ENCODE results near the gene ZNF516.
"Not testable (repeated sequence)": the region's sequence is repeated elsewhere in the genome, so short reads cannot be mapped to it uniquely, and the experiment has no call there.

ZNF516 gene, protein sequence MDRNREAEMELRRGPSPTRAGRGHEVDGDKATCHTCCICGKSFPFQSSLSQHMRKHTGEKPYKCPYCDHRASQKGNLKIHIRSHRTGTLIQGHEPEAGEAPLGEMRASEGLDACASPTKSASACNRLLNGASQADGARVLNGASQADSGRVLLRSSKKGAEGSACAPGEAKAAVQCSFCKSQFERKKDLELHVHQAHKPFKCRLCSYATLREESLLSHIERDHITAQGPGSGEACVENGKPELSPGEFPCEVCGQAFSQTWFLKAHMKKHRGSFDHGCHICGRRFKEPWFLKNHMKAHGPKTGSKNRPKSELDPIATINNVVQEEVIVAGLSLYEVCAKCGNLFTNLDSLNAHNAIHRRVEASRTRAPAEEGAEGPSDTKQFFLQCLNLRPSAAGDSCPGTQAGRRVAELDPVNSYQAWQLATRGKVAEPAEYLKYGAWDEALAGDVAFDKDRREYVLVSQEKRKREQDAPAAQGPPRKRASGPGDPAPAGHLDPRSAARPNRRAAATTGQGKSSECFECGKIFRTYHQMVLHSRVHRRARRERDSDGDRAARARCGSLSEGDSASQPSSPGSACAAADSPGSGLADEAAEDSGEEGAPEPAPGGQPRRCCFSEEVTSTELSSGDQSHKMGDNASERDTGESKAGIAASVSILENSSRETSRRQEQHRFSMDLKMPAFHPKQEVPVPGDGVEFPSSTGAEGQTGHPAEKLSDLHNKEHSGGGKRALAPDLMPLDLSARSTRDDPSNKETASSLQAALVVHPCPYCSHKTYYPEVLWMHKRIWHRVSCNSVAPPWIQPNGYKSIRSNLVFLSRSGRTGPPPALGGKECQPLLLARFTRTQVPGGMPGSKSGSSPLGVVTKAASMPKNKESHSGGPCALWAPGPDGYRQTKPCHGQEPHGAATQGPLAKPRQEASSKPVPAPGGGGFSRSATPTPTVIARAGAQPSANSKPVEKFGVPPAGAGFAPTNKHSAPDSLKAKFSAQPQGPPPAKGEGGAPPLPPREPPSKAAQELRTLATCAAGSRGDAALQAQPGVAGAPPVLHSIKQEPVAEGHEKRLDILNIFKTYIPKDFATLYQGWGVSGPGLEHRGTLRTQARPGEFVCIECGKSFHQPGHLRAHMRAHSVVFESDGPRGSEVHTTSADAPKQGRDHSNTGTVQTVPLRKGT

DNA sequence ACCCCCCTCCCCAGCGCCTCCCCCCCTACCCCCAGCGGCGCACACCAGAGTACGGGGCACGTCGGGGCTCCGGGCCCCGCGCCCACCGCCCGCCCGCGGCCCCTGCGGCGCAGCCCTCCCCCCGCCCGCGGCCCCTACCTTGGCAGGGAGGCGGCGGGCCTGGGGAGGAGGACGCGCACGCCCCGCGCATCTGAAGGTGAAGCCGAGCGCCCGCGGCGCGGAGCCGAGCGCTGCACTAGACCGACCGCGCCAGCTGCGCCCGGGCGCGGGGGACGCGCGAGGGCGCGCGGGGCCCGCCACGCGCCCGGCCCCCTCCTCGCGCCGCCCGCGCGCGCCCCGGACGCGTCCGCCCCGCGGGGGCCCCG lies at the start of gene ZNF516:
ZNF516 (minus strand) TSS at position 237 of the 365 bp plus-strand sequence. CDS start 52,188 bp downstream, outside the sequence.
- no peak for DNase-seq

DNA sequence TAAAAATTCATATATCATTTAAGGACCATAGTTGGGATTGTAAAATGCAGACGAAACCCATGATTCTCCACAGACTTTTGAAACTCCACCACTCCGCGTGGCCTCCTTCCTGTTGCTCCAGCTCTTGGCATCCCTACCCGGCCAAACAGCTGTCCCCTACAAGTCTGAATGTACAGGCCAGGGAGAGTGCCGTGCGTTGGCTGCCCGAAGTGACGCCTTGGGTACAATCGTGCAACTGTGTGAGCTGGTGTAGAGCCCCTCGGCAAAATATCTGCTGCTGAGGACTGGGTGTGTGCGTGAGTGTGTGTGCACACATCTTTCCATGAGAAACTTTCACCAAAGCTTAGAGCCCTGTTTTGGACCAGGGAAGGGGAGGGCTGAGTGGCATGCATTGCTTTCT lies 43.8 kb upstream of the ZNF516 start:
- no peak for DNase-seq

DNA sequence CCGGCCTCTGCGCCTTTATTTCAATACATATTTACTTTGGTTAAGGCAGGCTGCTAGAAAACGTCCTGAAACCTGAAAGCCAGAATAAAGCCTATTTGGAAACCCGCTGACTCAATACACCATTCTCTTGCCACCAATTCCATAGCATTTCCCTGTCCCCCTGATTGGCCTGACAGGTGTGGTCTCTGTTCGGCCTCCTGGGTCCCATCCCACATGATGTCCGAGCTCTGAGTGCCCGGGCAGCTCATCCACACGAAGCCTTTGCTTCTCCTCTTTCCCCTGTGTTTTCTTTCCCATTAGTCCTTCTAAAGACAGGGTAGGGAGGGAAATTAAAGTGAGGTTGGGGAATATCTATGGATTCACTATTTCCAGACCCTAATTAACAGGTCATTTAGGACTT lies 42.6 kb upstream of the ZNF516 start:
- no peak for DNase-seq

DNA sequence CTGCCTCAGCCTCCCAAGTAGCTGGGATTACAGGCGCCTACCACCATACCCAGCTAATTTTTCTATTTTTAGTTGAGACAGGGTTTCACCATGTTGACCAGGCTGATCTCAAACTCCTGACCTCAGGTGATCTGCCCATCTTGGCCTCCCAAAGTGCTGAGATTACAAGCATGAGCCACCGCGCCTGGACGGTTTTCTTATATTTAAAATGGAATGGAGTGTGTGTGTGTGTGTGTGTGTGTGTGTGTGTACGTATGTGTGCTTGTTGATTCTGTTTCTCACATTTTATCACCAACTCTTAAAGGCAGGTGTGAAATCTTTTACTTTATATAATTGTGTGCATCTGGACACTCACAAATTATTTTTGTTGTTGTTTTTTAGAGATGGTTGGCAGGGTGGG lies 41.6 kb upstream of the ZNF516 start:
- not testable (repeated sequence) for DNase-seq

DNA sequence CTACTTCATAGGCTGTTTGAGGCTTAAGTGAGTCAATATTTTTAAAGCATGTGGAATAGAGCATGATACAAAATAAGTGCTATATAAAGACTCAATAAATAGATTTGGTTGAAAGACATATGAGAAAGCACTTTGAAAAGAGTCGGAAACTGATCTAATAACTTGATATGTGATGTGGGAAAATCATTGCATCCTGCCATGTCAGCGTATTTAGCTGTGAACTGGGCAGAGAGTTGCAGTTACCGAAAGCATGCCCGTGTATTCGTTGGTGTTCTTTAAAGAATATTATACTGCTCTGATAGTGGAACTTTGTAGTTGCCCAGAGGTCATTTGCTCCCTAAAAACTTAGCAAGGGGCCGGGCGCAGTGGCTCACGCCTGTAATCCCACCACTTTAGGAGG lies 37.8 kb upstream of the ZNF516 start:
- no peak for DNase-seq

DNA sequence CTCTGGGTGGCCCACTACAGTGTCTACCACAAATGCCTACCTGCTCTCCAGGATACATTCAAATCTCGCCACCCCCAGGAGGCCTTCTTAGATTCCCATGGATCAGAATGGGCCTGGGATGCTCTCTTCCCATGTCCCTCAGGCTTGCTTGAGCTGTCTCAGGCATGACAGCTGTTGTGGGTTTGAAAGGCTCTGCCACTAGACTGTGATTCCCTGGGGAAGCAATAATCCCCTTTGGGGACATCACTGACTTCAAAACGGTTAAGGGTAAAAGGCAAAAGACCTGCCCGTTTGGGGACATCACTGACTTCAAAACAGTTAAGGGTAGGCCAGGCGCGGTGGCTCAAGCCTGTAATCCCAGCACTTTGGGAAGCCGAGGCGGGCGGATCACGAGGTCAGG lies 35.8 kb upstream of the ZNF516 start:
- DNase-seq, result no peak

DNA sequence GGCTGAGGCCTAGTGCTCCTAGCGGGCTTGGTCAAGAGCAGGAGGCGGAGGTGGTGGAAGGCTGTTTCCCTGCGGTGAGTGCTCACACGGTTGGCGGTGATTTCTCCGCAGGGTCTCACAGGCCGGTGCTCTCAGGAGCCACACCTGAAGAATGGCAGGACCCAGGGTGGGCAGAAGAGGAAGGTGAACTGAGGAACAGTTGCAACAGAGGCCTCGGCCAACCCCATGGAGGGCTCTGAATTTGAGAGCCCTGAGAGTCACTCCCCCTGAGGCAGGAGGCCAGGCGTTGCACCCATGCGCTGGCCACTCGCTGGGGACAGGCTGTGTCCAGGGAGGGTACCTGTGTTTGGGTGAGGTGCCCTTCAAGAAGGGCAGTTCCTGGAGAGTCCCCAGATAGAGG lies 35.3 kb upstream of the ZNF516 start:
- DNase-seq, result no peak

DNA sequence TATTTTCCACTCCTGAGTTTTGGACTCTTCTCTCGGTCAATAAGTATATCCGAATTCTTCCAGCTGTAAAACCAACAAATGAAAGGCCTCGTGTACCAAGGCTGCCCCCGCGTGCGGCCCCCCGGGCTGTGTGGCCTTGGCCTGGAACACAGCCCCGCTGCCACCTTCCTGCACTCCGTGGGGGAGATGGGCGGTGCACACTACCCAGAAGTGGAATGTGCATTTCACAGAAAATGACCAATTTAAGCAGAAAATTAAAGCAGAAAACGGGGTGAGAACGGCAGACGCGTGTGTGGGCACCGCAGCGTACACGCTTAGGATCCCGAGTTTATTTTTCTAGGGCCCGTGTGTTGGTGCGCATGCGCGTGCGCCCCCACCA lies 34.4 kb upstream of the ZNF516 start:
- no peak for DNase-seq

DNA sequence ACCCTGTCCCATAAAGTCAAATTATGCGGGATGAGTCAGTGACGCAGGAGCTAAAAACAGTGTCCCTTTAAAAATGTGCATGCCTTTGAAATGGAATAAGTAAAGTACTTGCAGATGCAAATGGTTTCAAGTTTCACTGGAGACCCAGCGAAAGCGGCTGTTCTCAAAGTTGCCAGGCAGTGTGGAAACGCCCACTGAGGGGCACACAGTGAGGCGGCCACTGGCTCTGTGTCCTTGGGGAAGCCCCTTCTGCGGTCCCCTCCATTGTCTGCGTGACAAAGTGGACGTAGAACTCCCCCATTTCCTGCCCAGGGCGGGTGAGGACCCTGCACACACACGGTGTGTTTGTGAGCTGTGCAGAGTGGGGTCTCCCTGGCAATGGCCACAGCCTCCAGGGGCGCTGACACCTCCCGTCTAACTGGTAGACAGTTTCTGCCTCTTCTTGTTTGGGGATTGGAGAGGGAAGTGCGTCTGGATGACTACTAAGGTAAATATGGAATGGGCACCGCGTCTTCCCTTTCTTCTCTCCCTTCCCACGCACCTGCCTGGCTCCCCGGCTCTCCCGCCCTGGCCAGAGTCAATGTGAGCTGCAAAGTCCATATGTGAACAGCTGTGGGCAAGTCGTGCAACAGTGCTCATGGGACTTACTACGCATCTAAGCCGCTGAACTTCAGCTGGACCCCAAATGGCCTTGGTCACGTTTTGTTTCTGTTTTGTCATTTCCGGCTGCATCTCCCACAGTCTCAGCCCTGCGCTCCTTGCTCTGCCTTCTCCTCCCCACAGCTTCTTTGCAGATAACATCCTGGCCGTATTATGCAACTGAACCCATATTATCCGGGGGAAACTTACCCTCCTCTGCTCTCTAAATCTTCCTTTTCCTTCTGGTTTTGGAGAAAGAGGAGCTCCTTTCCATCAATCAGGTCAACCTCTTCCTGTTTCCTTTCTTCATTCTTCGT lies 33.7 kb upstream of the ZNF516 start:
- no peak for DNase-seq

DNA sequence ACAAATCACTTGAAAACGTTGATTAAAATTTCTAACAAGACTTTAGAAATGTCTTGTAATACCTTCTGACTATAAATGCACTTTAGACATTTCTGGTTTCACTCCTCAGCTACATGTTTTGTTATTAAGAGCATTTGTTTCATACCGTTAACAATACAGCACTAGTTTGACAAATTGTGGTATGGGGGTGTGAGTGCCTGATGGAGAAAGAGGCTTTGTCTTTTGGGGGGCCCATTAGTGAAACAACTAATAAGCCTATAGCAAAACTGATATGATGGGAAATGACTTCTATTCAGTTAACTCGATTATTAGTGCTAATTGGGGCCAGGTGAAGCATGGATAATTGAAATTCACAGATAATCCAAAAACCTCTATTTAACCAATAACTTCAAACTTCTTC lies 30.9 kb upstream of the ZNF516 start:
- no peak for DNase-seq

DNA sequence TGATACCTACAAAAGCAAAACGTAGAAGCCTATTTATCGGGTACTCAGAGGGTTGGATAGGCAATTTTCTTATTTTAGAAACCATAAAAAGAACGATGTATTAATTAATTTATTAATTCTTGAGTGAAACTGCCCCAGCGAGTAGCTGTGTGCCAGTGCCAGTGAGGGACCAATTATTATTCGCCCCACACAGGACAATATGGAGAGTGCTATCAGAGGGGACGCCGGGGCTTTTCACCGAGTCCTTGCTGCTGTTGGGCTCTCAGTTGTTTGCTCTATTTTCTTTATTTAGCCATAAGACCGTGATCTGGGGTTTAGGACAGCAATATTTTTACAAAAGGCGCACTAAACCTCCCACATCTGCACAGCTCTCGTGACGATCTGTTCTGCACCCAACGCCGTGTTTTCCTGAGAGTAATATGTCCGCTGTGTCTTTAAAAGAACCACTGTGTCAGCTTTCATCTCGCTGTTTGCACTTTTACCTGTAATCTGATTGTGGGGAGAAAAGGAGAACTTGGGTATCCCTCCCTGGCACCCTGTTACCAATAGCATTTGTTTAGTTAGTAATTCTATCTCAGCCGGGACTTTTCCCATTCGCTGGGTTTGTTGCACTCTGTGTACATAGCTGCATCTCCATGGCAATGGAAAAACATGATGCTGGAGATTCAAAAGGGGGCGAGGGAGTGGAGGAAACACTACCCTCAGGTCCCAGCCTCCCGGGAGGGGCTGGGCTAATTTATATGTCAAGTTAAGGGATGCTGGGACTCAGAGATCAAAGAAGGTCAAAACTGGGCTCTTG lies 30.1 kb upstream of the ZNF516 start:
- no peak for DNase-seq

DNA sequence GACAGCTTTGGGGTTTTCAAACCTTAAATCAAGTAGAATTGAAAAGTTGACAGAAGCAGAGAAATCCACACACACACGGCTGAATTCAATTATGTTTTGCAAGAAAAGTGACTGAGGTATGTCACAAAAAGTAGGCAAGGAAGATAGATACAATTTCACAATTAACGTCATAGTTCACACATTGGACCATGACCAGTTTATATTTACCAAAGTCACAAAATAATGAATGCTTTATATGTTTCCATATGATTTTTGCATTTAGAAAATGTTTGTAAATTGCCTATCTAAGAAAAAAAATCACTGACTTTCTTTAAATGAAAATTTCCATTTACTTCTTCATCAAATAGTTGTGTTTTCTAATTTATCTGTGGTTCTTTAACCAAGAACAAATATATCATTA lies 29.4 kb upstream of the ZNF516 start:
- no peak for DNase-seq

DNA sequence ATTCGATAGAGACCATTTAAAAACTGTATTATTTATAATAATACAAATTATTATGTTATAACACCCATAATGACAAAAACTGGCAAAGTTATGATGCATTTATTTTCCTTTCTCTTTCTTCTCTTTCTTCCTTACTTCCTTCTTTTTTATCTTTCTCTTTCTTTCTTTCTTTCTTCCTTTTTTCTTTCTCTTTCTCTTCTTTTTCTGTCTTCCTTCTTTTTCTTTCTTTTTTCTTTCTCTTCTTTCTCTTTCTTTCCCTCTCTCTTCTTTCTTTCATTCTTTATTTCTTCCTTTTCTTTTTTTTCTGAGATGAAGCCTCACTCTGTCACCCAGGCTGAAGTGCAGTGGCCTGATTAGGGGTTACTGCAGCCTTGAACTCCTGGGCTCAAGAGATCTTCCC lies 27.5 kb upstream of the ZNF516 start:
- DNase-seq, result no peak

DNA sequence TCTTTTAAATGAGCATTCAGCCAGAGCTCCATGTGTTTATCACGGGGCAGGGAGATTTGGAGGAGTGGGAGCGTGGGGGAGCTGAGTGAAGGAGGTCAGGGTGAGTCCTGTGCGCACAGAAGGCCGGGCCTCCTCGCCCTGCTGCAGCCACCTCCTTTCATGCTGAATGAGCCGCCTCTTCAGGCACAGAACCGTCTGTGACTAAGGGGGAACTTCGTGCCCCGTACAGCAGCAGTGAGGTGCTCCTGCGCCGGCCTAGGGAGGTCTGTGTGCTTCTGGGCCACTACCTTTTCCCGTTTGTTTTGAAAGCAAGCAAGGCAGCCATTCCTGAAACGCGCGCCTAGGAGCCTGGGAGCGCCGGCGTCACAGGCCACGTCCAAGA lies 27.1 kb upstream of the ZNF516 start:
- no peak for DNase-seq

DNA sequence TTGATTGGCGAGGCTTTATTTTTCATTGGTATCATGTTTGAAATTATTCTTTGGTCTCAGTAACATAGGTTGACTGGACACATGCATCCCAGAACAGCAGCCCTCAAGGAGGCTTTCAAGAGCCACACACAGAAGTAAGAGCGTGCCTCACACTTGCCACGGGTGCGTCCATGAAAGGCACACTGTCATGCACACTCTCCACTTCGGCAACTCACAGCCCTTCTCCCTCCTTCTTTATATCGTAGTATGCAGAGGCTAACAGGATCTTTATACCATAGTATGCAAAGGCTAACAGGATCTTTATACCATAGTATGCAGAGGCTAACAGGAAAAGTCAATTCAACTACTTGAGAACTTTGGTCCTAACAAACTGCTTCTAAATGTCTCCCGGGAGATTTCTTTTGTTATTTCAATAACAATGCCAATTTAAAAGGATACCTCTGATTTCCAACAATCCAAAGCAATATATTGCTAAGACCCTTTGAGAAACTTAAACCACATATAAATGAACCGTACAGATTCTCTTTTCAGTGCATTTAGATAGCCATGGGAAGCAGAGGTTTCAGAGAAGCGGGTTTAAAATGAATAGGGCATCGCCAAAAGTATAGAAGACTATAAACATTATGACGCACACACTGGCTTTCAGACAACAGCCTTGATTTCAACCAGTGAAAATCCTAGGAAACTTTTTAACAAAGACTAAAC lies 26.5 kb upstream of the ZNF516 start:
- DNase-seq, result no peak

DNA sequence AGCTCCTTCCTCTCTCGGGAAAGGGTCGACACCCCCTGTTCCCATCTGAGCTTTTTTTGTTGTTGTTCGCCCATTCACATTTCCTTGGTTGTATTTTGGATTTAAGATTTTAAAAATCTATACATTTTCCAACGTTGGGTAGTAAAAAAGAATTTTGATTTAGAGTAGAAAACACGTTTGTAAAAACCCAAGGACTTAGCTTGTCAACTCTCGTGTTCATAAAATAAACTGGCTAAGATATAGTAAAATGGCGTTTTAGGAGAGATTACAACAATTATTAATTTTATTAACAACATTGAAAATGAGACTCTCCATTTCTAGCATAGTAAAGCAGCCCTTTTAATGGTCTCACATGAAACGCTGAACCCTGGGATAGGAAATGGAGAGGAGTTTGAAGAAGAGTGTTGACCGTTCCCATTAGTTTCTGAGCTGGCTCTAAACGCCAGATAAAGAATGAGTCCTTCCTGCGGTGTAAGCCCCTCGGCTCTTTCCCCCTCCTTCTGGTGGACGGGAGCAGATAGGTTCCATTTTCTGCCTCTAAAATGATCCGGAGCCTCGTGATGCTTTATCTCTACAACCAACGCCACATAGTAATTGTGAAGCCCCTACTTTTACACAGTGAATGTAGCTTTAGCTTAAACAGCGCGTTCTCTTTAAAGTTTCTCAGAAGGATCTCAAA lies 24.0 kb upstream of the ZNF516 start:
- no peak for DNase-seq

DNA sequence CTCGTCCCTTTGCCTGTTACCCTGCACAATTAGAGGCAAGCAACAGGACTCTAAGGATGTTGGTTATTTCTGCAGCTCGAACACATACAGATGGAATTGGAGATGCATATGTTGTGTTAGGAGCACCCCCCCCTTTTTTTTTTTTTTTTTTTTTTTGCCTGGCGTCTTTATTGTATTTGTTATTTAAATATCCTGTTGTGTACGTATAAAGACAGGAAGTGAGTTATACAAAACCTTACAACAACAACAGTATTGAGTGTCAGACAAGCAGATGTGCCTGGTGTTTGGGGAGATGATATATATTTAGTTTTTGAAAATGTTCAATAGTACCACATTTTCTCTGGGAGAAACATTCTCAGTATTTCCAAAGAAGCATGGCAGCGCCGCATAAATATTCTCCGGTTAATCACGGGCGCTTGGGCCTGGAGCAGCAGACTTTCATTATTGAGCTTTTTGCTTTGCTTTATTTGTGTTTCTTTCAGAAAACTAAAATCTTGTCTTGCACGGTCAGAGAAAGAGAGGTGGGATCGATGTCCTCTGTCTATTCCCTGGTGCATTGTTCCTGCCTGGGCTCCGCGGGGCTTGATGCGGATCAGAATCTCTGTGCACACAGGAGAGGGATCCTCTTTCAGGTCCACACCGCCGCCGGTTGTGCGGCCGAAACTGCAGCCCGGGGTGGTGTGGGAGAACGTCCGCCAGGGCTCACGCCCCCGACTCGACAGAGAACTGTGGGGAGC lies 23.2 kb upstream of the ZNF516 start:
- DNase-seq, result no peak

DNA sequence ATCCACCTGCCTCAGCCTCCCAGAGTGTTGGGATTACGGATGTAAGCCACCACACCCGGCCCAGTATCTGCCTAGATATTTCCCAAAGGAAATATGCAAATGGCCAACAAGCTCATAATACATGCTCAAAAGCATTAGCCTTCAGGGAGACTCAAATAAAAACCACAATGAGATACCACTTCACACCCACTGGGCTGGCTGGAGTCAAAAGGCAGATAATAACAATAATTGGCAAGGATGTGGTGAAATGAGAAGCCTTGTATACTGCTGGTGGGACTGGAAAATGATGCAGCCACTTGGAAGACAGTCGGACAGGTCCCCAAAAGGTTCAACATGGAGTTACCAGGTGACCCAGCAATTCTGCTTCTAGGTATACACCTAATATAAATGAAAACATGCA lies 20.5 kb upstream of the ZNF516 start:
- no peak for DNase-seq

DNA sequence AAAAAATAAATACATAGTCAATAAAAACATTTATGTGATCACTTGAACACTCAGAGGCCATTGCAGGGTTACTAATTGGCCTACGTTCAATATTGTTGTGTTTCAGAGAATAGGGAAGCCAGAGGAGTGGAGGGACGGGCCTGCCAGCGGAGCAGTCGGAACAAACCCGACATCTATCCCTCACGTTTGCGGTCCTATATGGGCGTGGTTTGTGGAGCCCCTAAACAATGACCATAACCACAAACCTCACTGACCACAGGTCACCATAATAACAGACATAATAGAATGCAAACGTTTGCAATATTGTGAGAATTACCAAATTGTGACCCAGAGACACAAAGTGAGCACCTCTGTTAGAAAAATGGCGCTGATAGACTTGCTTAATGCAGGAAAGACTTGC lies 19.5 kb upstream of the ZNF516 start:
- DNase-seq, result no peak

Data from activated T-cell treated with anti-CD3 and anti-CD28 coated beads, Interleukin-2, amount 50 U/mL, for 1 hour (primary cell).